WTC11 (cell line): ENCODE results near the gene CIART. TPM values are rescaled to one million over a fixed set of nuclear protein-coding genes. Genes with fewer than 3 reads are reported as not detected.

Experiments used
- AFF4 ChIP-seq: sonication (generic); formaldehyde crosslinking; IDR thresholded peaks from 2 replicates; pipeline ENCODE4 v1.8.1; 2023; ENCODE audit warnings: mild to moderate bottlenecking, missing genetic modification reagents, borderline replicate concordance
- ARID4B ChIP-seq: sonication (generic); formaldehyde crosslinking; IDR thresholded peaks from 2 replicates; pipeline ENCODE4 v1.8.0; 2023; ENCODE audit warnings: missing genetic modification reagents, mild to moderate bottlenecking, borderline replicate concordance
- CDX4 ChIP-seq: fragments of 250-450 bp; sonication (Bioruptor Pico); IDR thresholded peaks from 2 replicates; pipeline ENCODE4 v1.9.0; 2021; ENCODE audit warnings: moderate library complexity, mild to moderate bottlenecking, inconsistent platforms, borderline replicate concordance
- CREM ChIP-seq: sonication (generic); formaldehyde crosslinking; IDR thresholded peaks from 2 replicates; pipeline ENCODE4 v1.8.1; 2022; ENCODE audit warnings: mild to moderate bottlenecking, missing genetic modification reagents, moderate library complexity
- ERG ChIP-seq: fragments of 250-450 bp; sonication (Bioruptor Pico); IDR thresholded peaks from 2 replicates; pipeline ENCODE4 v1.8.0; 2021; ENCODE audit warnings: mild to moderate bottlenecking
- FOXK1 ChIP-seq: sonication (generic); formaldehyde crosslinking; IDR thresholded peaks from 2 replicates; pipeline ENCODE4 v1.8.0; 2022; ENCODE audit warnings: mild to moderate bottlenecking, moderate library complexity, missing genetic modification reagents
- FOXP4 ChIP-seq: sonication (generic); formaldehyde crosslinking; IDR thresholded peaks from 2 replicates; pipeline ENCODE4 v1.8.0; 2022; ENCODE audit warnings: mild to moderate bottlenecking, missing genetic modification reagents
- MLX ChIP-seq: sonication (generic); formaldehyde crosslinking; IDR thresholded peaks from 2 replicates; pipeline ENCODE4 v1.8.1; 2023; ENCODE audit warnings: mild to moderate bottlenecking, missing genetic modification reagents, moderate library complexity
- NR2C2 ChIP-seq: sonication (generic); formaldehyde crosslinking; IDR thresholded peaks from 2 replicates; pipeline ENCODE4 v1.8.0; 2022; ENCODE audit warnings: mild to moderate bottlenecking, missing genetic modification reagents
- NR3C1 ChIP-seq: sonication (generic); formaldehyde crosslinking; conservative IDR thresholded peaks from 2 replicates; pipeline ENCODE4 v1.8.1; 2023; ENCODE audit warnings: low read depth, mild to moderate bottlenecking, missing genetic modification reagents
- OVOL2 ChIP-seq: fragments of 250-450 bp; sonication (Bioruptor Pico); IDR thresholded peaks from 2 replicates; pipeline ENCODE4 v1.9.0; 2021; ENCODE audit warnings: mild to moderate bottlenecking, borderline replicate concordance
- PREB ChIP-seq: sonication (generic); formaldehyde crosslinking; IDR thresholded peaks from 2 replicates; pipeline ENCODE4 v1.8.1; 2022; ENCODE audit warnings: mild to moderate bottlenecking, missing genetic modification reagents, moderate library complexity, borderline replicate concordance
- RELA ChIP-seq: sonication (generic); formaldehyde crosslinking; IDR thresholded peaks from 2 replicates; pipeline ENCODE4 v1.8.1; 2022; ENCODE audit warnings: missing genetic modification reagents, mild to moderate bottlenecking, borderline replicate concordance
- ZNF263 ChIP-seq: sonication (generic); formaldehyde crosslinking; IDR thresholded peaks from 2 replicates; pipeline ENCODE4 v1.8.1; 2022; ENCODE audit warnings: low read depth, mild to moderate bottlenecking, moderate library complexity, missing genetic modification reagents
- ZNF317 ChIP-seq: sonication (generic); formaldehyde crosslinking; IDR thresholded peaks from 2 replicates; pipeline ENCODE4 v1.8.1; 2023; ENCODE audit warnings: low read depth, mild to moderate bottlenecking, moderate library complexity, missing genetic modification reagents, borderline replicate concordance
- ZNF512 ChIP-seq: sonication (generic); formaldehyde crosslinking; IDR thresholded peaks from 2 replicates; pipeline ENCODE4 v1.8.1; 2022; ENCODE audit warnings: missing genetic modification reagents, borderline replicate concordance
- ZNF671 ChIP-seq: fragments of 250-450 bp; sonication (Bioruptor Pico); IDR thresholded peaks from 2 replicates; pipeline ENCODE4 v1.8.0; 2021; ENCODE audit warnings: mild to moderate bottlenecking
- ZSCAN18 ChIP-seq: fragments of 250-450 bp; sonication (Bioruptor Pico); IDR thresholded peaks from 2 replicates; pipeline ENCODE4 v2.1.2; 2022; ENCODE audit warnings: mild to moderate bottlenecking, moderate library complexity
- total RNA-seq: library from RNA; stranded (reverse); gene quantifications from 3 replicates; pipeline ENCODE4 v1.2.3, GENCODE V29; 2021

Gene CIART
- total RNA-seq, 1 experiment from 2014 or later, result 7.8 TPM

- TF ChIP-seq CDX4 (CRISPR knock-in tag) (no peak), FOXK1 (CRISPR knock-in tag) (peak; percentile 99), CREM (CRISPR knock-in tag) (peak; percentile 95), PREB (CRISPR knock-in tag) (no peak), RELA (CRISPR knock-in tag) (no peak), FOXP4 (no peak), NR3C1 (CRISPR knock-in tag) (no peak), ZNF512 (CRISPR knock-in tag) (no peak), ARID4B (CRISPR knock-in tag) (peak; percentile 76; the same call in 1 of the 2 replicates), MLX (no peak), AFF4 (CRISPR knock-in tag) (no peak), ERG (CRISPR knock-in tag) (no peak), ZSCAN18 (CRISPR knock-in tag) (no peak), NR2C2 (CRISPR knock-in tag) (no peak), ZNF263 (CRISPR knock-in tag) (no peak), ZNF671 (no peak), ZNF317 (CRISPR knock-in tag) (no peak), OVOL2 (no peak)
Measured at GRCh38 chr1:150293433-150294253, 11.3 kb downstream of the CIART start, which contains the start of gene MRPS21 (continued).
